HepG2 (cell line): ENCODE results near the gene BCL2L2. TPM values are rescaled to one million over a fixed set of nuclear protein-coding genes. Genes with fewer than 3 reads are reported as not detected.
A peak's percentile ranks its signal among the peaks of the same experiment; 100 is the strongest.

Experiments used
- ARID5B ChIP-seq: IDR thresholded peaks from 2 replicates; pipeline ENCODE4 v1.4.0; 2020; ENCODE audit warnings: mild to moderate bottlenecking, missing genetic modification reagents
- DMAP1 ChIP-seq: IDR thresholded peaks from 2 replicates; pipeline ENCODE4 v1.6.1; 2016
- HOXA5 ChIP-seq: sonication (generic); formaldehyde crosslinking; IDR thresholded peaks from 2 replicates; pipeline ENCODE4 v1.4.0; 2020; ENCODE audit warnings: missing genetic modification reagents
- KAT8 ChIP-seq: IDR thresholded peaks from 2 replicates; pipeline ENCODE4 v1.6.1; 2016; ENCODE audit warnings: missing genetic modification reagents, missing compliant biosample characterization
- REL ChIP-seq: sonication (generic); formaldehyde crosslinking; conservative IDR thresholded peaks from 2 replicates; pipeline ENCODE4 v1.8.0; 2022; ENCODE audit warnings: mild to moderate bottlenecking, missing genetic modification reagents, moderate library complexity
- ZFP82 ChIP-seq: sonication (generic); formaldehyde crosslinking; IDR thresholded peaks from 2 replicates; pipeline ENCODE4 v1.5.1; 2020; ENCODE audit warnings: mild to moderate bottlenecking, missing genetic modification reagents, borderline replicate concordance
- ZFYVE20 ChIP-seq: sonication (generic); formaldehyde crosslinking; IDR thresholded peaks from 2 replicates; pipeline ENCODE4 v1.8.0; 2023; ENCODE audit warnings: low read depth, mild to moderate bottlenecking, moderate library complexity, missing genetic modification reagents, borderline replicate concordance
- ZNF12 ChIP-seq: sonication (generic); formaldehyde crosslinking; IDR thresholded peaks from 2 replicates; pipeline ENCODE4 v1.5.0; 2020; ENCODE audit warnings: missing genetic modification reagents
- ZNF30 ChIP-seq: sonication (generic); formaldehyde crosslinking; IDR thresholded peaks from 2 replicates; pipeline ENCODE4 v1.5.0; 2020; ENCODE audit warnings: mild to moderate bottlenecking, missing genetic modification reagents
- ZNF326 ChIP-seq: sonication (generic); formaldehyde crosslinking; IDR thresholded peaks from 2 replicates; pipeline ENCODE4 v1.4.0; 2020; ENCODE audit warnings: missing genetic modification reagents, borderline replicate concordance
- ZNF605 ChIP-seq: sonication (generic); formaldehyde crosslinking; IDR thresholded peaks from 2 replicates; pipeline ENCODE4 v1.8.0; 2022; ENCODE audit warnings: mild to moderate bottlenecking, missing genetic modification reagents
- ZNF607 ChIP-seq: sonication (generic); formaldehyde crosslinking; IDR thresholded peaks from 2 replicates; pipeline ENCODE4 v1.5.1; 2020; ENCODE audit warnings: missing genetic modification reagents, mild to moderate bottlenecking, borderline replicate concordance
- polyA plus RNA-seq, 8 experiments: library from polyadenylated mRNA; depleted of rRNA in 3 of 8; stranded (reverse) in 7 of 8; unstranded in 1 of 8; fragments of >200 nt; fragmentation: Illumina TruSeq in 4 of 8; extraction: Trizol in 4 of 8; gene quantifications; 2 replicates each; pipeline versions ENCODE4 v1.2.1 to v1.2.3, GENCODE V29; 2011 to 2016; ENCODE audit warnings: low read depth in 4 of 8, missing spikeins in 1 of 8, mixed read lengths in 1 of 8; ENCODE audit not compliant: insufficient read depth in 1 of 8
- total RNA-seq, 5 experiments: library from RNA; depleted of rRNA; stranded (reverse); fragments of >200 nt; fragmentation: Illumina TruSeq; extraction: Trizol; gene quantifications; 2 replicates each; pipeline ENCODE4 v1.2.3, GENCODE V29; 2016; ENCODE audit warnings: low read depth in 1 of 5
- TF ChIP-seq, protein P1 (sequence below): sonication (generic); formaldehyde crosslinking; IDR thresholded peaks from 2 replicates; pipeline ENCODE4 v1.4.0; 2020; ENCODE audit warnings: missing genetic modification reagents
- TF ChIP-seq, protein P2 (sequence below): sonication (generic); formaldehyde crosslinking; IDR thresholded peaks from 2 replicates; pipeline ENCODE4 v1.4.0; 2020; ENCODE audit warnings: missing genetic modification reagents

The BCL2L2 gene
- total and polyA plus RNA-seq, 2 of the 13 experiments (the other 11 are each of a cell fraction or from before 2014, with no cell fraction given) = 28.1 to 49.8 TPM

- peak; percentile 91 for TF ChIP-seq ZNF605
- peak; percentile 63 for TF ChIP-seq ARID5B (CRISPR knock-in tag)
- TF ChIP-seq DMAP1 = peak; percentile 90
- TF ChIP-seq HOXA5 = peak; percentile 88
- TF ChIP-seq, protein P1, sequence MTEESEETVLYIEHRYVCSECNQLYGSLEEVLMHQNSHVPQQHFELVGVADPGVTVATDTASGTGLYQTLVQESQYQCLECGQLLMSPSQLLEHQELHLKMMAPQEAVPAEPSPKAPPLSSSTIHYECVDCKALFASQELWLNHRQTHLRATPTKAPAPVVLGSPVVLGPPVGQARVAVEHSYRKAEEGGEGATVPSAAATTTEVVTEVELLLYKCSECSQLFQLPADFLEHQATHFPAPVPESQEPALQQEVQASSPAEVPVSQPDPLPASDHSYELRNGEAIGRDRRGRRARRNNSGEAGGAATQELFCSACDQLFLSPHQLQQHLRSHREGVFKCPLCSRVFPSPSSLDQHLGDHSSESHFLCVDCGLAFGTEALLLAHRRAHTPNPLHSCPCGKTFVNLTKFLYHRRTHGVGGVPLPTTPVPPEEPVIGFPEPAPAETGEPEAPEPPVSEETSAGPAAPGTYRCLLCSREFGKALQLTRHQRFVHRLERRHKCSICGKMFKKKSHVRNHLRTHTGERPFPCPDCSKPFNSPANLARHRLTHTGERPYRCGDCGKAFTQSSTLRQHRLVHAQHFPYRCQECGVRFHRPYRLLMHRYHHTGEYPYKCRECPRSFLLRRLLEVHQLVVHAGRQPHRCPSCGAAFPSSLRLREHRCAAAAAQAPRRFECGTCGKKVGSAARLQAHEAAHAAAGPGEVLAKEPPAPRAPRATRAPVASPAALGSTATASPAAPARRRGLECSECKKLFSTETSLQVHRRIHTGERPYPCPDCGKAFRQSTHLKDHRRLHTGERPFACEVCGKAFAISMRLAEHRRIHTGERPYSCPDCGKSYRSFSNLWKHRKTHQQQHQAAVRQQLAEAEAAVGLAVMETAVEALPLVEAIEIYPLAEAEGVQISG = peak; percentile 87
- TF ChIP-seq KAT8 (CRISPR knock-in tag) = peak; percentile 76
- peak; percentile 58; the same call in 1 of the 2 replicates for TF ChIP-seq ZNF30 (CRISPR knock-in tag)
- no peak for TF ChIP-seq ZNF326 (CRISPR knock-in tag)
- no peak for TF ChIP-seq REL (CRISPR knock-in tag)
- TF ChIP-seq, protein P2, sequence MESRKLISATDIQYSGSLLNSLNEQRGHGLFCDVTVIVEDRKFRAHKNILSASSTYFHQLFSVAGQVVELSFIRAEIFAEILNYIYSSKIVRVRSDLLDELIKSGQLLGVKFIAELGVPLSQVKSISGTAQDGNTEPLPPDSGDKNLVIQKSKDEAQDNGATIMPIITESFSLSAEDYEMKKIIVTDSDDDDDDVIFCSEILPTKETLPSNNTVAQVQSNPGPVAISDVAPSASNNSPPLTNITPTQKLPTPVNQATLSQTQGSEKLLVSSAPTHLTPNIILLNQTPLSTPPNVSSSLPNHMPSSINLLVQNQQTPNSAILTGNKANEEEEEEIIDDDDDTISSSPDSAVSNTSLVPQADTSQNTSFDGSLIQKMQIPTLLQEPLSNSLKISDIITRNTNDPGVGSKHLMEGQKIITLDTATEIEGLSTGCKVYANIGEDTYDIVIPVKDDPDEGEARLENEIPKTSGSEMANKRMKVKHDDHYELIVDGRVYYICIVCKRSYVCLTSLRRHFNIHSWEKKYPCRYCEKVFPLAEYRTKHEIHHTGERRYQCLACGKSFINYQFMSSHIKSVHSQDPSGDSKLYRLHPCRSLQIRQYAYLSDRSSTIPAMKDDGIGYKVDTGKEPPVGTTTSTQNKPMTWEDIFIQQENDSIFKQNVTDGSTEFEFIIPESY (CRISPR knock-in tag) = peak; percentile 50; the same call in 1 of the 2 replicates
- TF ChIP-seq ZNF607 = peak; percentile 40
- peak; percentile 67; the same call in 1 of the 2 replicates for TF ChIP-seq ZNF12 (CRISPR knock-in tag)
- TF ChIP-seq ZFYVE20 = 0 out of 2 replicates have a peak, but pooled peaks have one; percentile 44
- no peak for TF ChIP-seq ZFP82
Observed at GRCh38 chr14:23286020-23286901, 20.4 kb upstream of the BCL2L2 start, which contains the start of gene HOMEZ (continued).
